Measurements from ENCODE around the gene RPL10A.
A peak's percentile ranks its signal among the peaks of the same experiment; 100 is the strongest.
"Not testable (repeated sequence)": the region's sequence is repeated elsewhere in the genome, so short reads cannot be mapped to it uniquely, and the experiment has no call there.

RPL10A gene

GRCh38 chr6:35508027-35508426, 39.8 kb downstream of the RPL10A start:
- DNase-seq (no peak), ATAC-seq (replicated peaks) (no peak)
- H3K4me1 Mint-ChIP-seq (ENCODE audit: low read depth in 2 of 2) = peaks cover 0 to 2% of the 10 kb centered on the region in 2 donors
- peaks cover 5 to 54% of the 10 kb centered on the region in 2 donors for H3K27me3 Mint-ChIP-seq
- no peaks in the 10 kb centered on the region for H3K9me3 Mint-ChIP-seq
- H3K36me3 Mint-ChIP-seq (ENCODE audit: insufficient read depth) = peaks cover 4% of the 10 kb centered on the region
- no peak overlapping the region for H3K4me3 Mint-ChIP-seq
- no peak overlapping the region for H3K27ac Mint-ChIP-seq

- peaks cover 5 to 52% of the 10 kb centered on the region in 2 donors for H3K27me3 Mint-ChIP-seq
- peaks cover 0 to 2% of the 10 kb centered on the region in 2 donors for H3K4me1 Mint-ChIP-seq (ENCODE audit: low read depth in 2 of 2)
- DNase-seq (no peak), ATAC-seq (replicated peaks) (no peak)
- H3K36me3 Mint-ChIP-seq (ENCODE audit: insufficient read depth) = peaks cover 4% of the 10 kb centered on the region
- H3K9me3 Mint-ChIP-seq = no peaks in the 10 kb centered on the region
- no peak overlapping the region for H3K4me3 Mint-ChIP-seq
- no peak overlapping the region for H3K27ac Mint-ChIP-seq
Measured at GRCh38 chr6:35508542-35508941, 40.3 kb downstream of the RPL10A start.

GRCh38 chr6:35510916-35511561, 42.8 kb downstream of the RPL10A start:
- Mint-ChIP-seq H3K9me3 (no peaks in the 10 kb centered on the region), H3K27ac (no peak overlapping the region)

GRCh38 chr6:35511562-35511941, 43.4 kb downstream of the RPL10A start:
- ATAC-seq (replicated peaks) = no peak

More at GRCh38 chr6:35510916-35511561, 42.8 kb downstream of the RPL10A start:
- H3K4me3 Mint-ChIP-seq = no peak overlapping the region
- DNase-seq = no peak
- peaks cover 7% of the 10 kb centered on the region for H3K36me3 Mint-ChIP-seq (ENCODE audit: insufficient read depth)
- peaks cover 0 to 5% of the 10 kb centered on the region in 2 donors for H3K4me1 Mint-ChIP-seq (ENCODE audit: low read depth in 2 of 2)
- H3K27me3 Mint-ChIP-seq = peaks cover 10 to 63% of the 10 kb centered on the region in 2 donors
- no peak for ATAC-seq (replicated peaks)

GRCh38 chr6:35512006-35512405, 43.8 kb downstream of the RPL10A start:
- DNase-seq (no peak), ATAC-seq (replicated peaks) (no peak)
- Mint-ChIP-seq H3K4me1 (ENCODE audit: low read depth in 2 of 2) (peaks cover 0 to 7% of the 10 kb centered on the region in 2 donors), H3K4me3 (peak overlapping the region in 1 of 2 donors; percentile 31), H3K27ac (no peak overlapping the region), H3K9me3 (no peaks in the 10 kb centered on the region), H3K36me3 (ENCODE audit: insufficient read depth) (peaks cover 7% of the 10 kb centered on the region), H3K27me3 (peaks cover 10 to 57% of the 10 kb centered on the region in 2 donors)

More at GRCh38 chr6:35511562-35511941, 43.4 kb downstream of the RPL10A start:
- DNase-seq = no peak
- Mint-ChIP-seq H3K27me3 (peaks cover 10 to 58% of the 10 kb centered on the region in 2 donors), H3K36me3 (ENCODE audit: insufficient read depth) (peaks cover 7% of the 10 kb centered on the region), H3K4me3 (no peak overlapping the region), H3K4me1 (ENCODE audit: low read depth in 2 of 2) (peaks cover 0 to 6% of the 10 kb centered on the region in 2 donors), H3K27ac (no peak overlapping the region), H3K9me3 (no peaks in the 10 kb centered on the region)

GRCh38 chr6:35512740-35513139, 44.5 kb downstream of the RPL10A start, which contains the start of gene TULP1:
Gene TULP1, minus strand, starts transcription at chr6:35512896. Its CDS starts 38 bp downstream, at chr6:35512858.
- H3K27ac Mint-ChIP-seq = peak within 1 kb of the TSS in 1 of 2 donors; percentile 27
- ATAC-seq (replicated peaks) (no peak), DNase-seq (no peak)
- H3K36me3 Mint-ChIP-seq (ENCODE audit: insufficient read depth) = peaks cover 7% of the 10 kb centered on the region
- peaks cover 10 to 57% of the 10 kb centered on the region in 2 donors for H3K27me3 Mint-ChIP-seq
- peak within 1 kb of the TSS in 1 of 2 donors; percentile 31 for H3K4me3 Mint-ChIP-seq
- no peaks in the 10 kb centered on the region for H3K9me3 Mint-ChIP-seq
- peaks cover 0 to 7% of the 10 kb centered on the region in 2 donors for H3K4me1 Mint-ChIP-seq (ENCODE audit: low read depth in 2 of 2)

- H3K4me1 Mint-ChIP-seq (ENCODE audit: low read depth in 2 of 2) = peaks cover 0 to 7% of the 10 kb centered on the region in 2 donors
- H3K4me3 Mint-ChIP-seq = no peak overlapping the region
- no peaks in the 10 kb centered on the region for H3K9me3 Mint-ChIP-seq
- peaks cover 10 to 48% of the 10 kb centered on the region in 2 donors for H3K27me3 Mint-ChIP-seq
- no peak for ATAC-seq (replicated peaks)
- DNase-seq = no peak
- peaks cover 3% of the 10 kb centered on the region for H3K36me3 Mint-ChIP-seq (ENCODE audit: insufficient read depth)
- no peak overlapping the region for H3K27ac Mint-ChIP-seq
Measured at GRCh38 chr6:35514587-35514986, 46.4 kb downstream of the RPL10A start.

GRCh38 chr6:35515939-35516338, 47.7 kb downstream of the RPL10A start:
- not testable (repeated sequence) for DNase-seq; H3K4me1 Mint-ChIP-seq (ENCODE audit: low read depth in 2 of 2); H3K9me3 Mint-ChIP-seq; H3K36me3 Mint-ChIP-seq (ENCODE audit: insufficient read depth); H3K4me3 Mint-ChIP-seq; H3K27ac Mint-ChIP-seq; ATAC-seq (replicated peaks)
- H3K27me3 Mint-ChIP-seq = peaks cover 5 to 34% of the 10 kb centered on the region in 2 donors

- peaks cover 5 to 14% of the 10 kb centered on the region in 2 donors for H3K4me1 Mint-ChIP-seq (ENCODE audit: low read depth in 2 of 2)
- H3K4me3 Mint-ChIP-seq = no peak overlapping the region
- peaks cover 5 to 27% of the 10 kb centered on the region in 2 donors for H3K27me3 Mint-ChIP-seq
- ATAC-seq (replicated peaks) (no peak), DNase-seq (no peak)
- peaks cover 3% of the 10 kb centered on the region for H3K36me3 Mint-ChIP-seq (ENCODE audit: insufficient read depth)
- no peaks in the 10 kb centered on the region for H3K9me3 Mint-ChIP-seq
- no peak overlapping the region for H3K27ac Mint-ChIP-seq
Measured at GRCh38 chr6:35516712-35517111, 48.5 kb downstream of the RPL10A start.

- peaks cover 5 to 14% of the 10 kb centered on the region in 2 donors for H3K27me3 Mint-ChIP-seq
- not testable (repeated sequence) for ATAC-seq (replicated peaks); H3K4me3 Mint-ChIP-seq
Measured at GRCh38 chr6:35517978-35518377, 49.8 kb downstream of the RPL10A start.

GRCh38 chr6:35518566-35519312, 50.5 kb downstream of the RPL10A start:
- Mint-ChIP-seq H3K36me3 (ENCODE audit: insufficient read depth) (peaks cover 5% of the 10 kb centered on the region), H3K4me1 (ENCODE audit: low read depth in 2 of 2) (peaks cover 18 to 31% of the 10 kb centered on the region in 2 donors)

More at GRCh38 chr6:35517978-35518377, 49.8 kb downstream of the RPL10A start:
- not testable (repeated sequence) for DNase-seq; H3K27ac Mint-ChIP-seq; H3K9me3 Mint-ChIP-seq; H3K36me3 Mint-ChIP-seq (ENCODE audit: insufficient read depth)
- peaks cover 11 to 23% of the 10 kb centered on the region in 2 donors for H3K4me1 Mint-ChIP-seq (ENCODE audit: low read depth in 2 of 2)

GRCh38 chr6:35519313-35520015, 51.3 kb downstream of the RPL10A start:
- H3K36me3 Mint-ChIP-seq (ENCODE audit: insufficient read depth) = peaks cover 5% of the 10 kb centered on the region
- H3K4me3 Mint-ChIP-seq = no peak overlapping the region
- no peaks in the 10 kb centered on the region for H3K9me3 Mint-ChIP-seq
- H3K27me3 Mint-ChIP-seq = peaks cover 0 to 6% of the 10 kb centered on the region in 2 donors
- H3K4me1 Mint-ChIP-seq (ENCODE audit: low read depth in 2 of 2) = peaks cover 18 to 36% of the 10 kb centered on the region in 2 donors
- H3K27ac Mint-ChIP-seq = no peak overlapping the region
- ATAC-seq (replicated peaks) (no peak), DNase-seq (no peak)

More at GRCh38 chr6:35518566-35519312, 50.5 kb downstream of the RPL10A start:
- DNase-seq = no peak
- Mint-ChIP-seq H3K27ac (no peak overlapping the region), H3K4me3 (no peak overlapping the region), H3K27me3 (peaks cover 5 to 11% of the 10 kb centered on the region in 2 donors), H3K9me3 (no peaks in the 10 kb centered on the region)
- ATAC-seq (replicated peaks) = no peak

All from effector memory CD8-positive, alpha-beta T cell (primary cell).